H54 (cell line): ENCODE results near the gene ELP1.
"Not testable (repeated sequence)": the region's sequence is repeated elsewhere in the genome, so short reads cannot be mapped to it uniquely, and the experiment has no call there.

ENCODE experiments used
- DNase-seq: peaks from one replicate; pipeline ENCODE4 v3.0.0; 2011; ENCODE audit warnings: low spot score, mixed read lengths; ENCODE audit not compliant: insufficient read length
- FAIRE-seq: peaks from 3 replicates; lab custom pipeline; 2011; peaks lifted over from hg19 to GRCh38; lab: Jason Lieb, UNC
- POLR2A ChIP-seq: IDR thresholded peaks from 2 replicates; pipeline ENCODE4 v1.6.1; 2011; ENCODE audit warnings: low read depth, mild to moderate bottlenecking, low read length

ELP1 gene

GRCh38 chr9:108845507-108845906, 88.4 kb downstream of the ELP1 start:
- TF ChIP-seq POLR2A: no peak
- FAIRE-seq (no peak), DNase-seq (no peak)

GRCh38 chr9:108844856-108845255, 89.1 kb downstream of the ELP1 start:
- no peak for TF ChIP-seq POLR2A
- FAIRE-seq: no peak
- no peak for DNase-seq

- DNase-seq: no peak
- FAIRE-seq: no peak
- TF ChIP-seq POLR2A: no peak
Observed at GRCh38 chr9:108844391-108844790, 89.5 kb downstream of the ELP1 start.

- FAIRE-seq (no peak), DNase-seq (no peak)
- no peak for TF ChIP-seq POLR2A
Observed at GRCh38 chr9:108842610-108843295, 91.2 kb downstream of the ELP1 start.

GRCh38 chr9:108839561-108839960, 94.4 kb downstream of the ELP1 start:
- not testable (repeated sequence) for FAIRE-seq, DNase-seq

GRCh38 chr9:108838017-108838416, 95.9 kb downstream of the ELP1 start:
- no peak for DNase-seq
- no peak for TF ChIP-seq POLR2A
- no peak for FAIRE-seq

- no peak for TF ChIP-seq POLR2A
- no peak for DNase-seq
- FAIRE-seq: peak; percentile 52
Observed at GRCh38 chr9:108837530-108837929, 96.4 kb downstream of the ELP1 start.

- TF ChIP-seq POLR2A: no peak
- FAIRE-seq: peak; percentile 62
- no peak for DNase-seq
Observed at GRCh38 chr9:108836781-108837180, 97.1 kb downstream of the ELP1 start.

GRCh38 chr9:108836319-108836718, 97.6 kb downstream of the ELP1 start:
- no peak for TF ChIP-seq POLR2A
- no peak for DNase-seq
- FAIRE-seq: no peak

GRCh38 chr9:108835831-108836230, 98.1 kb downstream of the ELP1 start:
- no peak for TF ChIP-seq POLR2A
- DNase-seq (no peak), FAIRE-seq (no peak)

GRCh38 chr9:108834959-108835665, 98.8 kb downstream of the ELP1 start:
- DNase-seq: no peak
- no peak for FAIRE-seq

GRCh38 chr9:108832179-108832500, 101.8 kb downstream of the ELP1 start:
- no peak for TF ChIP-seq POLR2A
- FAIRE-seq (no peak), DNase-seq (no peak)

More at GRCh38 chr9:108834959-108835665, 98.8 kb downstream of the ELP1 start:
- no peak for TF ChIP-seq POLR2A

GRCh38 chr9:108831496-108832178, 102.3 kb downstream of the ELP1 start:
- FAIRE-seq (no peak), DNase-seq (no peak)
- no peak for TF ChIP-seq POLR2A

GRCh38 chr9:108830272-108830671, 103.7 kb downstream of the ELP1 start:
- no peak for TF ChIP-seq POLR2A
- no peak for FAIRE-seq
- DNase-seq: no peak
